Esophagus muscularis mucosa (tissue), 4 donors: ENCODE results near the gene DUSP22. TPM values are rescaled to one million over a fixed set of nuclear protein-coding genes. Genes with fewer than 3 reads are reported as not detected.

Experiments used
- DNase-seq: peaks from one replicate; pipeline ENCODE4 v3.0.0-alpha.2; 2017; ENCODE audit errors: extremely low spot score
- H3K27ac ChIP-seq, 4 donors: fragments of 200-600 bp; sonication (generic); replicated peaks in 1 of 4; 1 replicate in 3 of 4; 2 replicates in 1 of 4; pipeline ENCODE4 v1.5.1; 2016 to 2019; ENCODE audit warnings: mild to moderate bottlenecking in 1 of 4
- H3K27me3 ChIP-seq, 4 donors: fragments of 200-600 bp; sonication (generic); one replicate each; pipeline versions ENCODE4 v1.5.1 to v1.6.0; 2016 to 2019
- H3K36me3 ChIP-seq, 4 donors: fragments of 200-600 bp; sonication (generic); one replicate each; pipeline ENCODE4 v1.5.1; 2016 to 2019
- H3K4me1 ChIP-seq, 4 donors: fragments of 200-600 bp; sonication (generic); one replicate each; pipeline ENCODE4 v1.5.1; 2016 to 2019
- H3K4me3 ChIP-seq, 4 donors: fragments of 200-600 bp; sonication (generic); 1 replicate in 2 of 4; 2 replicates in 2 of 4; pipeline ENCODE4 v1.5.1; 2016 to 2019; ENCODE audit warnings: mild to moderate bottlenecking in 4 of 4, moderate library complexity in 1 of 4
- H3K9me3 ChIP-seq, 4 donors: fragments of 200-600 bp; sonication (generic); 1 replicate in 3 of 4; 2 replicates in 1 of 4; pipeline ENCODE4 v1.5.1; 2016 to 2019
- CTCF ChIP-seq, 3 experiments: fragments of 200-600 bp in 2 of 3; fragments of 450-650 bp in 1 of 3; sonication (generic) in 2 of 3; IDR thresholded peaks; one replicate each; pipeline ENCODE4 v1.5.1; 2017 to 2019; ENCODE audit warnings: antibody characterized with exemption in 3 of 3, mild to moderate bottlenecking in 2 of 3, moderate library complexity in 1 of 3
- EP300 ChIP-seq: sonication (generic); formaldehyde crosslinking; IDR thresholded peaks from one replicate; pipeline ENCODE4 v1.6.1; 2017; ENCODE audit warnings: antibody characterized with exemption
- POLR2A ChIP-seq: fragments of 450-650 bp; IDR thresholded peaks from one replicate; pipeline ENCODE4 v1.6.1; 2017; ENCODE audit warnings: antibody characterized with exemption, moderate library complexity, mild to moderate bottlenecking, low read depth
- POLR2AphosphoS5 ChIP-seq, 2 donors: sonication (generic); formaldehyde crosslinking; IDR thresholded peaks; one replicate each; pipeline ENCODE4 v1.6.1; 2017; ENCODE audit warnings: antibody characterized with exemption in 2 of 2
- WGBS: methylation state at CpG from one replicate; pipeline ENCODE4 v1.1.5; 2018; 5-methylcytosine and 5-hydroxymethylcytosine counted together
- intact Hi-C: fragments of 100-400 bp; cut with DNase I; formaldehyde crosslinking; loops from one replicate; pipeline ENCODE4 v1.15.1; 2023
- total RNA-seq, 4 donors: library from RNA; depleted of rRNA; stranded (reverse); fragments of >200 nt; gene quantifications; one replicate each; pipeline versions ENCODE4 v1.1.0 to v1.2.1, GENCODE V29; 2016

The DUSP22 gene
- total RNA-seq, 4 donors from 2014 or later, result 67.7 to 95.6 (median 73.7) TPM

GRCh38 chr6:319177-320131 lies 27.2 kb downstream of the DUSP22 start:
- H3K27ac ChIP-seq, result no peak overlapping the region
- whole genome bisulfite sequencing, result 88% methylated on average over 14 of the region's 14 CpGs
- no peaks in the 10 kb centered on the region for H3K36me3 ChIP-seq
- no peaks in the 10 kb centered on the region for H3K27me3 ChIP-seq
- DNase-seq, result no peak
- H3K4me1 ChIP-seq, result peaks cover 3 to 15% (median 9%) of the 10 kb centered on the region in 4 donors
- H3K4me3 ChIP-seq, result no peak overlapping the region
- TF ChIP-seq POLR2A (no peak), EP300 (no peak), CTCF (IDR thresholded peaks at IDR 0.05) (no peak), POLR2AphosphoS5 (IDR thresholded peaks at IDR 0.05) (no peak)
- H3K9me3 ChIP-seq, result no peaks in the 10 kb centered on the region
- intact Hi-C loops, result no loop called here

- no peak for DNase-seq
- H3K27me3 ChIP-seq, result no peaks in the 10 kb centered on the region
- no peak overlapping the region for H3K27ac ChIP-seq
- H3K9me3 ChIP-seq, result no peaks in the 10 kb centered on the region
- no peak overlapping the region for H3K4me3 ChIP-seq
- TF ChIP-seq EP300 (no peak), POLR2AphosphoS5 (IDR thresholded peaks at IDR 0.05) (no peak), CTCF (IDR thresholded peaks at IDR 0.05) (no peak), POLR2A (no peak)
- WGBS, result 92% methylated on average over 13 of the region's 13 CpGs
- intact Hi-C loops, result no loop called here
- peaks cover 3 to 15% (median 9%) of the 10 kb centered on the region in 4 donors for H3K4me1 ChIP-seq
- H3K36me3 ChIP-seq, result no peaks in the 10 kb centered on the region
These were observed 28.3 kb downstream of the DUSP22 start for GRCh38 chr6:320351-321157.

GRCh38 chr6:321158-321438 lies 28.8 kb downstream of the DUSP22 start:
- intact Hi-C loops, result no loop called here
- H3K9me3 ChIP-seq, result no peaks in the 10 kb centered on the region
- WGBS, result 81% methylated on average over 1 of the region's 1 CpG
- no peak for DNase-seq
- no peak overlapping the region for H3K27ac ChIP-seq
- peaks cover 0 to 1% (median 0%) of the 10 kb centered on the region in 4 donors for H3K36me3 ChIP-seq
- no peak overlapping the region for H3K4me3 ChIP-seq
- peaks cover 3 to 15% (median 6%) of the 10 kb centered on the region in 4 donors for H3K4me1 ChIP-seq
- TF ChIP-seq POLR2A, result no peak
- no peak for TF ChIP-seq POLR2AphosphoS5 (IDR thresholded peaks at IDR 0.05)
- no peak for TF ChIP-seq CTCF (IDR thresholded peaks at IDR 0.05)
- TF ChIP-seq EP300, result no peak
- no peaks in the 10 kb centered on the region for H3K27me3 ChIP-seq

GRCh38 chr6:321536-322258 lies 29.4 kb downstream of the DUSP22 start:
- H3K36me3 ChIP-seq, result peaks cover 0 to 6% (median 0%) of the 10 kb centered on the region in 4 donors
- H3K9me3 ChIP-seq, result no peaks in the 10 kb centered on the region
- WGBS, result 63% methylated on average over 3 of the region's 3 CpGs
- intact Hi-C loops, result no loop called here
- peaks cover 1 to 15% (median 6%) of the 10 kb centered on the region in 4 donors for H3K4me1 ChIP-seq
- no peaks in the 10 kb centered on the region for H3K27me3 ChIP-seq
- no peak overlapping the region for H3K4me3 ChIP-seq
- no peak for DNase-seq
- TF ChIP-seq POLR2A (no peak), POLR2AphosphoS5 (IDR thresholded peaks at IDR 0.05) (no peak), CTCF (IDR thresholded peaks at IDR 0.05) (no peak), EP300 (no peak)
- no peak overlapping the region for H3K27ac ChIP-seq
